HUES6 (cell line): Measurements from ENCODE around the gene KLHL26.
"Not testable (repeated sequence)": the region's sequence is repeated elsewhere in the genome, so short reads cannot be mapped to it uniquely, and the experiment has no call there.

Experiments
- H3K27ac ChIP-seq: 2 replicates; pipeline ENCODE4 v1.7.0; 2013; ENCODE audit warnings: low read depth, mild to moderate bottlenecking, low read length, inconsistent platforms
- H3K27me3 ChIP-seq: 2 replicates; pipeline ENCODE4 v1.6.1; 2013; ENCODE audit warnings: low read length; ENCODE audit not compliant: control insufficient read depth, insufficient read depth
- H3K36me3 ChIP-seq: 2 replicates; pipeline ENCODE4 v1.6.1; 2013; ENCODE audit warnings: low read length; ENCODE audit not compliant: control insufficient read depth, insufficient read depth
- H3K4me1 ChIP-seq: 2 replicates; pipeline ENCODE4 v1.6.1; 2013; ENCODE audit warnings: low read length; ENCODE audit not compliant: control insufficient read depth, insufficient read depth
- H3K4me3 ChIP-seq: 2 replicates; pipeline ENCODE4 v1.5.1; 2013; ENCODE audit warnings: low read depth, low read length
- H3K9ac ChIP-seq: one replicate; pipeline ENCODE4 v1.6.1; 2013; ENCODE audit warnings: mild to moderate bottlenecking, low read length
- H3K9me3 ChIP-seq: 2 replicates; pipeline ENCODE4 v1.6.1; 2013; ENCODE audit warnings: low read depth, low read length; ENCODE audit not compliant: control insufficient read depth, insufficient read depth

KLHL26 gene, protein sequence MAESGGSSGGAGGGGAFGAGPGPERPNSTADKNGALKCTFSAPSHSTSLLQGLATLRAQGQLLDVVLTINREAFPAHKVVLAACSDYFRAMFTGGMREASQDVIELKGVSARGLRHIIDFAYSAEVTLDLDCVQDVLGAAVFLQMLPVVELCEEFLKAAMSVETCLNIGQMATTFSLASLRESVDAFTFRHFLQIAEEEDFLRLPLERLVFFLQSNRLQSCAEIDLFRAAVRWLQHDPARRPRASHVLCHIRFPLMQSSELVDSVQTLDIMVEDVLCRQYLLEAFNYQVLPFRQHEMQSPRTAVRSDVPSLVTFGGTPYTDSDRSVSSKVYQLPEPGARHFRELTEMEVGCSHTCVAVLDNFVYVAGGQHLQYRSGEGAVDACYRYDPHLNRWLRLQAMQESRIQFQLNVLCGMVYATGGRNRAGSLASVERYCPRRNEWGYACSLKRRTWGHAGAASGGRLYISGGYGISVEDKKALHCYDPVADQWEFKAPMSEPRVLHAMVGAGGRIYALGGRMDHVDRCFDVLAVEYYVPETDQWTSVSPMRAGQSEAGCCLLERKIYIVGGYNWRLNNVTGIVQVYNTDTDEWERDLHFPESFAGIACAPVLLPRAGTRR

DNA sequence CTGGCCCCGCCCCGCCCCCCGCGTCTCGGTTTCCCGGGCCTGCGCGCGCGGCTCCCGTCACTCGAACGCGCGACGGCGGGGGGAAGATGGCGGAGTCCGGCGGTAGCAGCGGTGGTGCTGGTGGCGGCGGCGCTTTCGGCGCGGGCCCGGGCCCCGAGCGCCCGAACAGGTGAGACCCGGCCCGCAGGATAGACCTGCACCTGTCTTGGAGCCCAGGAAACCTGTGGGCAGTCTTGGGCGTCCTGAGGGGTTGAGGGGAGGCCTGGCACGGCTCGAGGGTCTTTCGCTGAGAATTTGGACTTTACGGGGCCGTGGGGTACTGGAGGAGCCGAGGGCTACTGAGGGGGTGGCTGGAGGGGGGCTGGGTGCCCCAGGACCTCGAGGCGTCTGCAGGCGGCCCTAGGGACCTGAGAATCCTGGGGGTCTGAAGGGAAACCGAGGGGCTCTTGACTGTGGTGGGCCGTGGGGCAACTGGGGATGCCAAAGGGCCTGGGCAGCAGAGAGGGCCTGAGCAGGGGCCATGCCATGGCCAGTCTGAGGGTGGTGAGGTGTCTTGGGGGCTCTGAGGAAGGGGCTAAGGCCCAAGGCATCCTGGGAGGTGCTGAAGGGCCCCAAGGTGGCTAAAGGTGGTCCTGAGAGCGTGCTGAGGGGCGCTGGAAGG is at the start of gene KLHL26:
Gene KLHL26, plus strand, starts transcription at position 60 of the 661 bp plus-strand sequence. Its CDS starts 27 bp downstream, at position 87.
- Histone ChIP-seq H3K27ac (peak within 1 kb of the TSS; percentile 36; the same call in 1 of the 2 replicates), H3K9me3 (no peaks in the 10 kb centered on the region), H3K4me3 (peak within 1 kb of the TSS; percentile 96), H3K4me1 (0 out of 2 replicates have a peak, but pooled peaks cover 4% of the 10 kb centered on the region), H3K9ac (peak within 1 kb of the TSS; percentile 82), H3K27me3 (peaks cover 12% of the 10 kb centered on the region), H3K36me3 (no peaks in the 10 kb centered on the region)

DNA sequence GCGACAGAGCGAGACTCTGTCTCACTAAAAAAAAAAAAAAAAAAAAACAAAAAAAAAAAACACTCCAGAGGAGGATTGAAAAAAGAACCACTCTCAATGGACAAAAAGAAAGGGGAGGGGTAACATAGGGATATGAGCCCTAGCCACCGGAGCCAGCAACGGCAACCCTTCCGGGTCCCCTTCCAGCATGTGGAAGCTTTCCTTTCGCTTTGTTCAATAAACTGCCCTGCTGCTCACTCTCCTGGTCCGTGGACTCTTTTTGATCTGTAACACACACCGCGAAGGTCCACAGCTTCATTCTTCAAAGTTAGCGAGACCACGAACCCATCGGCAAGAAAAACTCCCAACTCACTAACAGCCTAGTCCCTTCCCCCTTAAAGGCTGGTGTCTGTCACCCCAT is 49.3 kb upstream of the KLHL26 start:
- H3K27me3 ChIP-seq: no peaks in the 10 kb centered on the region
- H3K9ac ChIP-seq: no peak overlapping the region
- peaks cover 5% of the 10 kb centered on the region for H3K36me3 ChIP-seq
- H3K9me3 ChIP-seq: no peaks in the 10 kb centered on the region
- peak overlapping the region; percentile 96; the same call in 1 of the 2 replicates for H3K4me3 ChIP-seq
- H3K4me1 ChIP-seq: peaks cover 12% of the 10 kb centered on the region
- no peak overlapping the region for H3K27ac ChIP-seq

DNA sequence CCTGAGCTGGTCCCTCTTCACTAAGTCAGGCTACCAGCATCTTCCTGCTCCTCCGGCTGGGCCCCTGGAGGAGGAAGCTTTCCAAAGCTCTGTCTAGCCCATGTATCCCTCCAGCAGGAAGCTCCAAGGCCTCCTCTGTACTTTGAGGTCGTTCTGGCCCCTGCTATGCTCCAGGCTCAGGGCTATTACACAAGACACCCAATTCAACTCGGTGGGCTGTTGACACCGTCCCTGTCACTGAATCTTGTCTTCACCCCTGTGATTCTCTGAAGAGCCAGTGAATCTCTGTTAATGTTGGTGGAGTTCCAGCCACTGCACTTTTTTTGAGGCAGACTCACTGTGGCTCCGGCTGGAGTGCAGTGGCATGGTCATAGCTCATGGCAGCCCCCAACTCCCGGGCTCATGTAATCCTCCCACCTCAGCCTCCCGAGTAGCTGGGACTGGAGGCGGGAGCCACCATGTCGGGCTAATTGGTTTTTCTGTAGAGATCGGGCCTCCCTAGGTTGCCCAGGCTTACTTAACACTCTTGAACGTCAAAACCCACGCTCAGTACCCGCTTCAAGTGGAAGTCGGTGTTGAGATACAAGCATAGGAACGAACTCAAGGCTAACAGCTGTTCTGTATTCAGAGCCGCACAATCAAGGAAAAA is 48.7 kb upstream of the KLHL26 start:
- Histone ChIP-seq H3K9me3 (no peaks in the 10 kb centered on the region), H3K27ac (peak overlapping the region; percentile 95; the same call in 1 of the 2 replicates), H3K36me3 (peaks cover 5% of the 10 kb centered on the region), H3K9ac (peak overlapping the region; percentile 95), H3K4me3 (peak overlapping the region; percentile 96), H3K4me1 (peaks cover 15% of the 10 kb centered on the region), H3K27me3 (no peaks in the 10 kb centered on the region)

DNA sequence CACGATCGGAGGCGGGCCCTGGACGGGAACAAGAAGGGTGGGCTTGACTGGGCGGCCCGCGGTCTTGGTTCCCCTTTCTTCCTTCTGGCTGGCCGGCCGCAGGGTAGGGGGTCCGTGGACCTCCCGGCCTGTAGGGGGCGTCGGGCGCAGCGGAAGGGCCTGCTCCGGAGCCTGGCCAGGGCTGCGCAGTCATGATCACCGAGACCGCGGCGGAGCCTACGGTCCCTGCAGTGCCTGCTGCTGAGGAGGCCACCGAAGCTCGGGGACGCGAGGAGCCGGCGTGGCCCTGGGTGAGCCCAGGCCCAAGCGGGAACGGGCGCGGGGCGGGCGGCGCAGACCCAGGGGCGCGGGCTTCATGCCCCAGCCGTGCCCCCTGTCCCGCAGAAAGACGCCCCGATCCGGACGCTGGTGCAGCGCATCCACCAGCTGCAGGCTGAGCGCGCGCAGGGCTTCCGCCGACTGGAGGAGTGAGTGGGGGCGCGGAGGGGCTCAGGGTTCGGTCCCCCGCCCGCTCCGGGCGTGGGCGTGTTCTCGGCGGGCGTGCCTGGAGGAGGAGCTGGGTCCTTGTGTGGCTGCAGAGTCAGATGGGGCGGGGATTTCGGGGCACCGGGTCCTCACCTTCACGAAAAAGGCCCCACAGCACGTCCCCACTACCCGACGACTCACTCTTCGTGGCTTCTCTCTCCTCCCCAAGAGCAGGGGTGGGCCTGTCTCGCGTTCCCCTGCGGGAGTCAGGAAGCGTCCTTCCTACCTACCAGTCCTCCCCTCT is 48.0 kb upstream of the KLHL26 start, which contains the start of gene REX1BD:
Gene REX1BD, plus strand, starts transcription at position 188 of the 769 bp plus-strand sequence. Its CDS starts 4 bp downstream, at position 192.
- peak within 1 kb of the TSS; percentile 95 for H3K9ac ChIP-seq
- H3K36me3 ChIP-seq: peaks cover 5% of the 10 kb centered on the region
- H3K27ac ChIP-seq: peak within 1 kb of the TSS; percentile 95
- H3K27me3 ChIP-seq: no peaks in the 10 kb centered on the region
- H3K9me3 ChIP-seq: no peaks in the 10 kb centered on the region
- peaks cover 20% of the 10 kb centered on the region for H3K4me1 ChIP-seq
- H3K4me3 ChIP-seq: peak within 1 kb of the TSS; percentile 96

DNA sequence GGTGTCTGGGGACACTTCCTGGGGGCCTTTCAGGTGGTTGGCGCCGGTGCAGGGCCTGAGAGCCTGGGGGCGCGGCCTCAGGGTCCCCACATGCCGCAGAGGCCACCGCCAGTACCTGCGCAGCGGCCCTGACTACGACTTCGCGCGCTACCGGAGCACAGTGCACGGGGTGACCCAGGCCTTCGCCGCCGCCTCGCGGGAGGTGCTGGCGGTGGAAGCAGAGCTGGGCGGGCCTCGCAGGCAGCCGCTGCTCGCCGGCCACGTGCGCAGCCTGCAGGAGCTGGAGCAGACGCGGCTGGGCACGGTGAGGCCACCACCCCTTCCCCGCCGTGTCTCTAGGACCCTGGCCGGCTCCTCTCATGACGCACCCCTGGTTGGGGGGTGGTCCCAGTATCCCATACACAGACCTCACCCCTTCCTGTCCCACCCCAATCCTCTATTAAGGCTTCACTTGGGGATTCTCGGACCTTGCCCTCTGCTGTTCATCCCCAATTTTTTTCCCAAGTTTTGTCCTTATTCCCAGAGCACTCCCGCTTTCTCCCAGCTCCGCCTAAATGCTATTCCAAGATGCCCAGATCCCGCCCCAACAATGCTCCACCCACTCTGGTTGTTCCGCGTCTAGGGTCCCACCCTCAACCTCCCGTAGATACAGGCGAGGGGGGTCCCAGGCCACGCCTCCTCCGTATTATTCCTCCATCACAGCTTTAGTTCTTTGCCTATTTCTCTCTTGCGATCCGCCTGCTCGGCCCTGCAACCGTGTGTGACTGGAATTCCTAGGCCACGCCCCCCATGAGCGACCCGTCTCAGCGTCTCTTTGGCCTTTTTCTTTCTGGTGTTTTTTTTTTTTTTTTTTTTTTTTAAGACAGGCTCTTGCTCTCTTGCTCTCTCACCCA is 47.2 kb upstream of the KLHL26 start:
- Histone ChIP-seq H3K27ac (peak overlapping the region; percentile 95), H3K9ac (peak overlapping the region; percentile 95), H3K4me1 (peaks cover 21% of the 10 kb centered on the region), H3K36me3 (peaks cover 5% of the 10 kb centered on the region), H3K4me3 (peak overlapping the region; percentile 96), H3K27me3 (no peaks in the 10 kb centered on the region), H3K9me3 (no peaks in the 10 kb centered on the region)

DNA sequence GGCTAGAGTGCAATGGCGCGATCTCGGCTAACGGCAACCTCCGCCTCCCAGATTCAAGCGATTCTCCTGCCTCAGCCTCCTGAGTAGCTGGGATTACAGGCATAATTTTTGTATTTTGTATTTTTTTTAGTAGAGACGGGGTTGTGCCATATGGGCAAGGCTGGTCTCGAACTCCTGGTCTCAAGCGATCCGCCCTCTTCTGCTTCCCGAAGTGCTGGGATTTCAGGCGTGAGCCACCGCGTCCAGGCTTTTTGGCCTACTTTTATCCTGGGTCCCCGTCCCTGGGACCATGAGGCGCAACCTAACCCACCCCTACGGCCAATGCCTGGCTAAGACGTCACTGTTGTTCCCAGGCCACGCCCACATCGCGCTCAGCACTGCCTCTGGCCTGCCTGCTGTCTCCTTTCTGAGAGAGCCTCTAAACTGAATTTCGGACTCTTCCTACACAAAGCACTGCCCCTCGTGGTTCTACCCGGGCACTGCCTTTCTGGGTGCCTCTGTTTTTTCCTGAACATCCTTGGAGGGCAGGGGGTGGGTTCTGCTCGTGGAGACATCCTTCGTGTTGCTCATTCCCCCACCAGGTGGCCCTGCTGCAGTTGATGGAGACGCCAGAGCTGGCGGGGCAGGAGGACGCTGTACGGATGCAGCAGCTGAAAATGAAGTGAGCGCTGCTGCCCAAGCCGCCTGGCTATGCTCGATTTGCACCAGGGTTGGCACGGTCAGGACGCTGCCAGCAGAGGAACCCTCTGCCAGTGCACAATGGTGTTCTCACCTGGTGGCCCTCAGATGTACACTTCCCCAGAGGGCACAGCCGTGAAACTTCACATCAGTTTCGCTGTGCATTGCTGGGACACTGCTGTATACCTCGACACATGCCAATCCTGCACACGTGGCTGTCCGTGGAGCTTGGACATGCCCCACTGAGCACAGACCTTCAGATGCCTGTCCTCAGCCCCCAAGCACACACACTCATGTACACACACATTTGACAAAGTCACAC is 46.3 kb upstream of the KLHL26 start:
- Histone ChIP-seq H3K27ac (no peak overlapping the region), H3K36me3 (peaks cover 5% of the 10 kb centered on the region)

DNA sequence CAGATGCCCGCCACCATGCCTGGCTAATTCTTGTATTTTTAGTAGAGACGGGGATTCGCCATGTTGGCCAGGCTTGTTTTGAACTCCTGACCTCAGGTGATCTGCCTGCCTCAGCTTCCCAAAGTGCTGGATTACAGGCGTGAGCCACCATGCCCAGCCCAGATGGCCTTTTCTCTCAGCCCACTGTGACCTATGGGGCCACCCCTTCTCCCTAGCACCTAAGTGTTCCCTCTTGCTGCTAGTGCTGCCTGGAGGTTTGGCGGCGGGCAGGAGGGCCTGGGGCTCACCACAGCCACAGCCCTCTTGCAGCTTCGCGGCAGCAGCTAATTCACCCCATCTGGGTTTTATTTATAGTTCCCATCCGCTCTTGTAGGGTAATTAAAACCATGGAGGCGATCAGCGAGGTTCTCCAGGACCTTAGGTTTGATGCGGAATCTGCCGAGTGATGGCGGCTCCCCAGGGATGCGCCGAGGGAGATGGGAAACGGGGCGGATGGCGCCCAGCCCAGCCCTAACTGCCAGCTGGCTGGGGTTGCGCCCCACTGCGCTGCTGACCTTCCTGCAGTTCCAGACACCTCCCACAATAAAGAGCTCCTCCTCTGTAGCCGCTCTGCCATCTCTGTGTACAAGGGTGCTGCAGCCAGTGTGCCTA is 45.0 kb upstream of the KLHL26 start:
- no peaks in the 10 kb centered on the region for H3K9me3 ChIP-seq
- peaks cover 5% of the 10 kb centered on the region for H3K36me3 ChIP-seq
- H3K27ac ChIP-seq: no peak overlapping the region
- 0 out of 2 replicates have a peak, but pooled peaks cover 5% of the 10 kb centered on the region for H3K27me3 ChIP-seq
- H3K4me3 ChIP-seq: no peak overlapping the region
- no peak overlapping the region for H3K9ac ChIP-seq
- peaks cover 36% of the 10 kb centered on the region for H3K4me1 ChIP-seq

More for the DNA sequence above, 46.3 kb upstream of the KLHL26 start:
- Histone ChIP-seq H3K4me3 (peak overlapping the region; percentile 96), H3K27me3 (0 out of 2 replicates have a peak, but pooled peaks cover 3% of the 10 kb centered on the region), H3K9me3 (no peaks in the 10 kb centered on the region), H3K9ac (peak overlapping the region; percentile 49), H3K4me1 (peaks cover 29% of the 10 kb centered on the region)

DNA sequence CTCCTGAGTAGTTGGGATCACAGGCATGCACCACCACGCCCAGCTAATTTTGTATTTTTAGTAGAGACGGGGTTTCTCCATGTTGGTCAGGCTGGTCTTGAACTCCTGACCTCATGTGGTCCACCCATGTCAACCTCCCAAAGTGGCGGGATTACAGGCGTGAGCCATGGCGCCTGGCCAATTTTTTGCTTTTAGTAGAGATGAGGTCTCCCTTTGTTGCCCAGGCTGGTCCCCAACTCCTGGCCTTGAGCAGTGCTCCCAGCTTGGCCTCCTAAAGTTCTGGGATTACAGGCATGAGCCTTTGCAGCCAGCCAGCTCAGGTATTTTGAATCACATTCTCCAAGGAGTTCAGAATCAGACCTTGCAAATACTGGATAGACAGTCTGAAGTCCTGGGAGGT is 44.1 kb upstream of the KLHL26 start:
- not testable (repeated sequence) for H3K9ac ChIP-seq, H3K27ac ChIP-seq, H3K36me3 ChIP-seq, H3K9me3 ChIP-seq, H3K27me3 ChIP-seq, H3K4me3 ChIP-seq
- H3K4me1 ChIP-seq: peaks cover 41% of the 10 kb centered on the region
